Body of pancreas (tissue), 4 donors: ENCODE results near the gene JAKMIP2. TPM values are rescaled to one million over a fixed set of nuclear protein-coding genes. Genes with fewer than 3 reads are reported as not detected.
"Not testable (repeated sequence)": the region's sequence is repeated elsewhere in the genome, so short reads cannot be mapped to it uniquely, and the experiment has no call there.

Experiments
- ATAC-seq: fragments of 150-250 bp; one replicate; pipeline ENCODE4 v1.9.1; 2016
- DNase-seq, 4 donors: peaks; one replicate each; pipeline ENCODE4 v3.0.0-alpha.2; 2019
- H3K27ac ChIP-seq, 4 donors: fragments of 200-600 bp; sonication (generic); 1 replicate in 3 of 4; 2 replicates in 1 of 4; pipeline versions ENCODE4 v1.5.1 to v1.6.1; 2016 to 2019; ENCODE audit warnings: mild to moderate bottlenecking in 1 of 4, mixed read lengths in 1 of 4, moderate library complexity in 1 of 4
- H3K27me3 ChIP-seq, 2 donors: fragments of 200-600 bp; sonication (generic); one replicate each; pipeline ENCODE4 v1.6.0; 2016; ENCODE audit warnings: mild to moderate bottlenecking in 1 of 2
- H3K36me3 ChIP-seq, 2 donors: fragments of 200-600 bp; sonication (generic); replicated peaks in 1 of 2; 2 replicates each; pipeline ENCODE4 v1.5.1; 2016; ENCODE audit warnings: low read depth in 2 of 2; ENCODE audit not compliant: insufficient read depth in 1 of 2
- H3K4me1 ChIP-seq: fragments of 200-600 bp; sonication (generic); one replicate; pipeline ENCODE4 v1.6.0; 2016
- H3K4me3 ChIP-seq, 2 donors: fragments of 200-600 bp; sonication (generic); 1 replicate in 1 of 2; 2 replicates in 1 of 2; pipeline ENCODE4 v1.5.1; 2016 to 2019
- H3K9me3 ChIP-seq, 3 donors: fragments of 200-600 bp; sonication (generic); 1 replicate in 2 of 3; 2 replicates in 1 of 3; pipeline ENCODE4 v1.5.1; 2016
- CTCF ChIP-seq, 7 experiments: fragments of 450-650 bp in 4 of 7; fragments of 200-600 bp in 3 of 7; sonication (generic) in 3 of 7; IDR thresholded peaks; one replicate each; pipeline ENCODE4 v1.5.1; 2016 to 2019; ENCODE audit warnings: antibody characterized with exemption in 7 of 7
- POLR2A ChIP-seq, 3 donors: fragments of 450-650 bp; IDR thresholded peaks; one replicate each; pipeline ENCODE4 v1.6.1; 2016; ENCODE audit warnings: antibody characterized with exemption in 3 of 3, mild to moderate bottlenecking in 2 of 3
- WGBS, 2 donors: methylation state at CpG; one replicate each; pipeline ENCODE4 v1.1.5; 2017; 5-methylcytosine and 5-hydroxymethylcytosine counted together
- intact Hi-C: fragments of 100-400 bp; cut with DNase I; formaldehyde crosslinking; loops from one replicate; pipeline ENCODE4 v1.15.1; 2023
- total RNA-seq, 2 donors: library from RNA; depleted of rRNA; stranded (reverse); fragments of >200 nt; gene quantifications; one replicate each; pipeline ENCODE4 v1.1.0, GENCODE V29; 2016

JAKMIP2 gene
- total RNA-seq, 2 donors from 2014 or later, result 0.78 to 1.3 TPM

GRCh38 chr5:147639321-147639720 lies 143.2 kb downstream of the JAKMIP2 start:
- no peak for TF ChIP-seq POLR2A (IDR thresholded peaks at IDR 0.05)
- TF ChIP-seq CTCF (IDR thresholded peaks at IDR 0.05), result no peak
- ATAC-seq (peak; percentile 33), DNase-seq (no peak)
- H3K36me3 ChIP-seq, result no peaks in the 10 kb centered on the region
- H3K27me3 ChIP-seq, result no peaks in the 10 kb centered on the region
- H3K4me1 ChIP-seq, result peaks cover 9% of the 10 kb centered on the region
- H3K9me3 ChIP-seq, result no peaks in the 10 kb centered on the region
- intact Hi-C loops, result no loop called here
- H3K4me3 ChIP-seq, result no peak overlapping the region
- 47 to 51% methylated on average over 5 of the region's 5 CpGs for WGBS, 2 donors
- H3K27ac ChIP-seq, result no peak overlapping the region

- TF ChIP-seq POLR2A (IDR thresholded peaks at IDR 0.05) (no peak), CTCF (IDR thresholded peaks at IDR 0.05) (no peak)
- H3K36me3 ChIP-seq, result no peaks in the 10 kb centered on the region
- peaks cover 9% of the 10 kb centered on the region for H3K4me1 ChIP-seq
- intact Hi-C loops, result no loop called here
- H3K27ac ChIP-seq, result no peak overlapping the region
- H3K27me3 ChIP-seq, result no peaks in the 10 kb centered on the region
- ATAC-seq, result no peak
- no peak for DNase-seq
- WGBS, 2 donors, result 85 to 90% methylated on average over 3 of the region's 3 CpGs
- H3K4me3 ChIP-seq, result no peak overlapping the region
- H3K9me3 ChIP-seq, result no peaks in the 10 kb centered on the region
Measured at GRCh38 chr5:147636729-147636984, 145.9 kb downstream of the JAKMIP2 start.

GRCh38 chr5:147635882-147636728 lies 146.4 kb downstream of the JAKMIP2 start:
- DNase-seq, result no peak
- H3K4me3 ChIP-seq, result no peak overlapping the region
- intact Hi-C loops, result no loop called here
- no peaks in the 10 kb centered on the region for H3K36me3 ChIP-seq
- H3K27me3 ChIP-seq, result no peaks in the 10 kb centered on the region
- TF ChIP-seq POLR2A (IDR thresholded peaks at IDR 0.05) (no peak), CTCF (IDR thresholded peaks at IDR 0.05) (no peak)
- ATAC-seq, result no peak
- WGBS, 2 donors, result 87 to 90% methylated on average over 15 of the region's 15 CpGs
- H3K4me1 ChIP-seq, result peaks cover 9% of the 10 kb centered on the region
- no peaks in the 10 kb centered on the region for H3K9me3 ChIP-seq
- H3K27ac ChIP-seq, result no peak overlapping the region

- H3K36me3 ChIP-seq, ATAC-seq, DNase-seq, H3K4me1 ChIP-seq, intact Hi-C loops, H3K27ac ChIP-seq, H3K27me3 ChIP-seq, H3K9me3 ChIP-seq, H3K4me3 ChIP-seq: not testable (repeated sequence)
- WGBS, 2 donors, result 89 to 97% methylated on average over 5 of the region's 5 CpGs
Measured at GRCh38 chr5:147635439-147635838, 147.1 kb downstream of the JAKMIP2 start.

- Histone ChIP-seq H3K4me1 (peaks cover 11% of the 10 kb centered on the region), H3K4me3 (no peak overlapping the region), H3K27me3 (no peaks in the 10 kb centered on the region), H3K36me3 (no peaks in the 10 kb centered on the region), H3K27ac (no peak overlapping the region), H3K9me3 (no peaks in the 10 kb centered on the region)
- TF ChIP-seq CTCF (IDR thresholded peaks at IDR 0.05), result no peak
- no peak for TF ChIP-seq POLR2A (IDR thresholded peaks at IDR 0.05)
- intact Hi-C loops, result no loop called here
- ATAC-seq (no peak), DNase-seq (no peak)
Measured at GRCh38 chr5:147633173-147633572, 149.4 kb downstream of the JAKMIP2 start.
